IMR-90 (cell line): ENCODE data around the gene CD164L2. TPM values are rescaled to one million over a fixed set of nuclear protein-coding genes. Genes with fewer than 3 reads are reported as not detected.
"Not testable (repeated sequence)": the region's sequence is repeated elsewhere in the genome, so short reads cannot be mapped to it uniquely, and the experiment has no call there.

Source experiments
- ATAC-seq: fragments of 200-7000 bp; cut with Tn5 transposase; 2 replicates; pipeline ENCODE4 v1.9.1; 2020; ENCODE audit warnings: low read depth, mild to moderate bottlenecking, moderate library complexity
- BruUV-seq: library from RNA; stranded (reverse); fragments of 400-500 nt; replicated peaks from 2 replicates; lab custom pipeline; 2021; lab: Mats Ljungman, UMichigan
- CTCF ChIA-PET: fragments of 300-600 bp; formaldehyde crosslinking; extraction: SDS; loops from one replicate; lab custom pipeline; 2021; ENCODE audit warnings: antibody characterized with exemption; lab: Yijun Ruan, JAX
- POLR2A ChIA-PET: fragments of 300-600 bp; sonication (Branson Sonifier 250); formaldehyde crosslinking; loops from one replicate; lab custom pipeline; 2022; ENCODE audit warnings: antibody characterized with exemption; ENCODE audit not compliant: unreplicated experiment; lab: Charles Lee
- DNase-seq: peaks from one replicate; pipeline ENCODE4 v3.0.0; 2013
- H2AFZ ChIP-seq: replicated peaks from 2 replicates; pipeline ENCODE3; 2013; ENCODE audit warnings: low read length, mild to moderate bottlenecking; ENCODE audit not compliant: poor library complexity
- H2AK5ac ChIP-seq: 2 replicates; pipeline ENCODE4 v1.6.1; 2013; ENCODE audit warnings: low read depth, low read length, inconsistent platforms
- H2AK9ac ChIP-seq: replicated peaks from 2 replicates; pipeline ENCODE3; 2013; ENCODE audit warnings: mild to moderate bottlenecking, low read depth, low read length, moderate library complexity; ENCODE audit not compliant: poor library complexity
- H2BK120ac ChIP-seq: 2 replicates; pipeline ENCODE4 v1.6.1; 2013; ENCODE audit warnings: low read depth, low read length, inconsistent platforms
- H2BK15ac ChIP-seq: 3 replicates; pipeline ENCODE4 v1.6.1; 2013; ENCODE audit warnings: low read depth, low read length, inconsistent platforms
- H2BK20ac ChIP-seq: 2 replicates; pipeline ENCODE4 v1.6.1; 2013; ENCODE audit warnings: low read depth, mild to moderate bottlenecking, inconsistent platforms, low read length, moderate library complexity
- H2BK5ac ChIP-seq: 2 replicates; pipeline ENCODE4 v1.6.1; 2013; ENCODE audit warnings: mild to moderate bottlenecking, low read depth, low read length, inconsistent platforms; ENCODE audit not compliant: poor library complexity, severe bottlenecking
- H3K14ac ChIP-seq: replicated peaks from 2 replicates; pipeline ENCODE4 v1.6.1; 2013; ENCODE audit warnings: low read depth, low read length, inconsistent platforms
- H3K18ac ChIP-seq: 2 replicates; pipeline ENCODE4 v1.6.1; 2013; ENCODE audit warnings: low read depth, low read length, control low read depth
- H3K23ac ChIP-seq: 2 replicates; pipeline ENCODE4 v1.6.1; 2013; ENCODE audit warnings: low read depth, low read length, inconsistent platforms
- H3K27ac ChIP-seq: 2 replicates; pipeline ENCODE4 v1.5.1; 2013; ENCODE audit warnings: mild to moderate bottlenecking, control low read depth, low read length; ENCODE audit not compliant: insufficient read depth
- H3K27me3 ChIP-seq: 2 replicates; pipeline ENCODE4 v1.6.1; 2013; ENCODE audit warnings: low read length; ENCODE audit not compliant: control insufficient read depth, insufficient read depth
- H3K36me3 ChIP-seq: 2 replicates; pipeline ENCODE4 v1.6.1; 2013; ENCODE audit warnings: low read length, mixed read lengths; ENCODE audit not compliant: control insufficient read depth, insufficient read depth
- H3K4ac ChIP-seq: 2 replicates; pipeline ENCODE4 v1.6.1; 2013; ENCODE audit warnings: low read depth, low read length, inconsistent platforms
- H3K4me1 ChIP-seq: 2 replicates; pipeline ENCODE4 v1.6.1; 2013; ENCODE audit warnings: low read length, mixed read lengths; ENCODE audit not compliant: control insufficient read depth, insufficient read depth
- H3K4me2 ChIP-seq: 2 replicates; pipeline ENCODE4 v1.6.1; 2013; ENCODE audit warnings: low read depth, mild to moderate bottlenecking, control low read depth, low read length, moderate library complexity
- H3K4me3 ChIP-seq: 2 replicates; pipeline ENCODE4 v1.5.1; 2013; ENCODE audit warnings: low read depth, mild to moderate bottlenecking, control low read depth, low read length, moderate library complexity; ENCODE audit not compliant: insufficient read depth
- H3K56ac ChIP-seq: 2 replicates; pipeline ENCODE4 v1.6.1; 2013; ENCODE audit warnings: low read length, inconsistent platforms; ENCODE audit not compliant: insufficient read depth; ENCODE audit errors: extremely low read depth
- H3K79me1 ChIP-seq, 2 experiments: 2 replicates each; pipeline ENCODE4 v1.6.1; 2013; ENCODE audit warnings: low read length in 2 of 2, inconsistent platforms in 1 of 2, low read depth in 1 of 2
- H3K9ac ChIP-seq: 2 replicates; pipeline ENCODE4 v1.6.1; 2013; ENCODE audit warnings: low read depth, low read length, control low read depth
- H3K9me1 ChIP-seq: 2 replicates; pipeline ENCODE4 v1.6.1; 2013; ENCODE audit warnings: low read length, inconsistent platforms; ENCODE audit not compliant: insufficient read depth
- H3K9me3 ChIP-seq: 2 replicates; pipeline ENCODE4 v1.6.1; 2013; ENCODE audit warnings: low read length; ENCODE audit not compliant: control insufficient read depth, insufficient read depth
- H4K20me1 ChIP-seq: 2 replicates; pipeline ENCODE4 v1.6.1; 2013; ENCODE audit warnings: low read length, inconsistent platforms; ENCODE audit not compliant: insufficient read depth
- H4K5ac ChIP-seq: 2 replicates; pipeline ENCODE4 v1.6.1; 2013; ENCODE audit warnings: mild to moderate bottlenecking, low read depth, low read length, control low read depth
- H4K8ac ChIP-seq, 2 experiments: 2 replicates each; pipeline ENCODE4 v1.6.1; 2013; ENCODE audit warnings: low read depth in 2 of 2, low read length in 2 of 2, control low read depth in 1 of 2, inconsistent platforms in 1 of 2
- H4K91ac ChIP-seq: 2 replicates; pipeline ENCODE4 v1.6.1; 2013; ENCODE audit warnings: low read depth, low read length, inconsistent platforms; ENCODE audit not compliant: insufficient read depth
- WGBS, 2 experiments: methylation state at CpG; one replicate each; pipeline versions ENCODE4 v1.1.5 to v1.1.7; 2013; ENCODE audit warnings: missing lambda C conversion rate in 2 of 2; ENCODE audit not compliant: insufficient read length in 1 of 2; ENCODE audit errors: extremely low coverage in 2 of 2; 5-methylcytosine and 5-hydroxymethylcytosine counted together
- dilution Hi-C: fragments of 300-500 bp; cut with HindIII; formaldehyde crosslinking; loops from one replicate; pipeline ENCODE4 v1.14.3; 2018; ENCODE audit warnings: low sequenced_read_pairs; ENCODE audit not compliant: unreplicated experiment
- in situ Hi-C: fragments of 300-500 bp; cut with MboI; formaldehyde crosslinking; loops from 3 replicates; pipeline ENCODE4 v1.14.3; 2019; ENCODE audit warnings: low sequenced_read_pairs, inconsistent platforms, mixed read lengths
- intact Hi-C: fragments of 100-400 bp; cut with micrococcal nuclease; formaldehyde crosslinking; loops from 2 replicates; pipeline ENCODE4 v1.10.0; 2022
- polyA plus RNA-seq, 3 experiments: library from polyadenylated mRNA; depleted of rRNA; stranded (reverse); fragments of >200 nt; gene quantifications; 2 replicates each; pipeline ENCODE4 v1.2.3, GENCODE V29; 2012; ENCODE audit warnings: low replicate concordance in 1 of 3
- total RNA-seq: library from RNA; depleted of rRNA; stranded (reverse); fragments of >200 nt; gene quantifications from 2 replicates; pipeline ENCODE4 v1.2.3, GENCODE V29; 2012

Gene CD164L2
- total and polyA plus RNA-seq, 2 of the 4 experiments (the other 2 are of a cell fraction): not detected

- H2BK5ac ChIP-seq, H3K9ac ChIP-seq, intact Hi-C loops, CTCF ChIA-PET, H3K18ac ChIP-seq, H3K9me1 ChIP-seq, H4K20me1 ChIP-seq, H3K4me2 ChIP-seq, H3K4me3 ChIP-seq, H3K4ac ChIP-seq, H3K56ac ChIP-seq, H2AK5ac ChIP-seq, BruUV-seq, POLR2A ChIA-PET, H3K9me3 ChIP-seq, ATAC-seq, H2AFZ ChIP-seq, H4K8ac ChIP-seq, dilution Hi-C loops, H2BK15ac ChIP-seq, H2BK120ac ChIP-seq, H3K14ac ChIP-seq, H2AK9ac ChIP-seq, DNase-seq, H3K27me3 ChIP-seq, H2BK20ac ChIP-seq, H3K23ac ChIP-seq, H4K5ac ChIP-seq, in situ Hi-C loops, H3K27ac ChIP-seq, H4K91ac ChIP-seq: not testable (repeated sequence)
- peaks cover 17% of the 10 kb centered on the region for H3K4me1 ChIP-seq
- H3K36me3 ChIP-seq: peaks cover 37% of the 10 kb centered on the region
- 100% methylated on average over 1 of the region's 2 CpGs; no CpG with 5 or more reads in 1 of the 2 experiments for WGBS, 2 experiments
- H3K79me1 ChIP-seq: peaks cover 10 to 16% of the 10 kb centered on the region in 2 experiments; a peak in 3 of 4 replicates
Measured at GRCh38 chr1:27406791-27407190, 23.7 kb upstream of the CD164L2 start.
